Naive B cell (primary cell): Measurements from ENCODE around the gene KCNH6. TPM values are rescaled to one million over a fixed set of nuclear protein-coding genes. Genes with fewer than 3 reads are reported as not detected.

Experiments used
- ATAC-seq, 2 donors: fragments of 150-1000 bp; cut with Tn5 transposase; 2 replicates each; pipeline ENCODE4 v1.10.0; 2021; ENCODE audit warnings: low read depth in 2 of 2, mild to moderate bottlenecking in 2 of 2, moderate library complexity in 2 of 2
- DNase-seq: peaks from one replicate; pipeline ENCODE4 v3.0.0; 2022
- H3K27ac Mint-ChIP-seq, 6 donors: one replicate each; pipeline ENCODE4 v1.8.0; 2020 to 2022; ENCODE audit warnings: mild to moderate bottlenecking in 6 of 6, mixed read lengths in 6 of 6, moderate library complexity in 5 of 6, inconsistent platforms in 2 of 6
- H3K27me3 Mint-ChIP-seq, 3 donors: one replicate each; pipeline ENCODE4 v1.8.0; 2021 to 2022; ENCODE audit warnings: mixed read lengths in 3 of 3, mild to moderate bottlenecking in 1 of 3
- H3K36me3 Mint-ChIP-seq, 2 donors: one replicate each; pipeline ENCODE4 v1.8.0; 2020 to 2022; ENCODE audit warnings: mixed read lengths in 2 of 2, inconsistent platforms in 1 of 2, mild to moderate bottlenecking in 1 of 2
- H3K4me1 Mint-ChIP-seq, 3 donors: one replicate each; pipeline ENCODE4 v1.8.0; 2020 to 2022; ENCODE audit warnings: mixed read lengths in 3 of 3, inconsistent platforms in 1 of 3, mild to moderate bottlenecking in 1 of 3, moderate library complexity in 1 of 3
- H3K4me3 Mint-ChIP-seq, 8 donors: one replicate each; pipeline ENCODE4 v1.8.0; 2020 to 2022; ENCODE audit warnings: mild to moderate bottlenecking in 8 of 8, mixed read lengths in 8 of 8, moderate library complexity in 8 of 8, inconsistent platforms in 2 of 8
- H3K9me3 Mint-ChIP-seq, 7 donors: one replicate each; pipeline ENCODE4 v1.8.0; 2020 to 2022; ENCODE audit warnings: mixed read lengths in 7 of 7, mild to moderate bottlenecking in 5 of 7, inconsistent platforms in 2 of 7, moderate library complexity in 1 of 7
- polyA plus RNA-seq, 6 donors: library from polyadenylated mRNA; unstranded; fragments of 300-500 nt; fragmentation: Illumina TruSeq; gene quantifications; one replicate each; pipeline ENCODE4 v1.2.3, GENCODE V29; 2021; ENCODE audit warnings: low read depth in 6 of 6

The KCNH6 gene
- polyA plus RNA-seq, 6 donors from 2014 or later: not detected

DNA sequence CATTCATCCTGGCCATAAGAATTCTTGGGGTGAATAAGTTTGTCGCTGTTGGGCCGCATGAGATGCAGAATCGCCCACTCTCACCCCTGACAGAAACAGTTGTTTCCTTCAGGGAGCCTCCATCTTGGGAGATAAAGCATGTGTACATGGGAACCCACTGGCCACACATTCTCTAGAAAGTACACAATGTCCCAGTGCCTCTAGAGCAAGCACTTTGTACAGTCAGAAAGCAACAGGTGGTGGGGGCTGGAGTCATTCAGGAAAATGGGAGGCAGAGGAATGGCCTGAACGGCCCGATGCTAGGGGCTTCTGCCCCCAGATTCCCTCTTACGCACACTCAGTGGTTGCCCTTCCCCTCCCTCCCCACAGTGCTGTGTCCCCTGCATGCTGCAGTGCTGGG is 30.2 kb upstream of the KCNH6 start:
- Mint-ChIP-seq H3K27me3 (peaks cover 0 to 14% (median 6%) of the 10 kb centered on the region in 3 donors), H3K36me3 (no peaks in the 10 kb centered on the region), H3K4me3 (peak overlapping the region in 1 of 8 donors; percentile 82), H3K27ac (no peak overlapping the region), H3K9me3 (no peaks in the 10 kb centered on the region), H3K4me1 (no peaks in the 10 kb centered on the region)
- DNase-seq (no peak), ATAC-seq (no peak)

DNA sequence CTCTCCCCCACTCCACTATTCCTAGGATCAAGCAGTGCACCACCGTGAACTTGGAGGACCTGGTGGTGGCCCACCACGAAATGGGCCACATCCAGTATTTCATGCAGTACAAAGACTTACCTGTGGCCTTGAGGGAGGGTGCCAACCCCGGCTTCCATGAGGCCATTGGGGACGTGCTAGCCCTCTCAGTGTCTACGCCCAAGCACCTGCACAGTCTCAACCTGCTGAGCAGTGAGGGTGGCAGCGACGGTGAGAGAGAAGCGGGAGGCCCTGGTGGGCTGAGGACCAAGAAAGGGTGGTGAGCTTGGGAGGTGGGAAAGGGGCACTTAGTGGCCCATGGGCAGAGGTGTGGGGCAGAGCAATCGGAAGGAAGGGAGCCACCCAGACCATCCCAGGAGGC is 29.7 kb upstream of the KCNH6 start:
- ATAC-seq (no peak), DNase-seq (no peak)
- Mint-ChIP-seq H3K27me3 (peaks cover 0 to 12% (median 6%) of the 10 kb centered on the region in 3 donors), H3K9me3 (no peaks in the 10 kb centered on the region), H3K27ac (no peak overlapping the region), H3K4me3 (no peak overlapping the region), H3K36me3 (no peaks in the 10 kb centered on the region), H3K4me1 (no peaks in the 10 kb centered on the region)

DNA sequence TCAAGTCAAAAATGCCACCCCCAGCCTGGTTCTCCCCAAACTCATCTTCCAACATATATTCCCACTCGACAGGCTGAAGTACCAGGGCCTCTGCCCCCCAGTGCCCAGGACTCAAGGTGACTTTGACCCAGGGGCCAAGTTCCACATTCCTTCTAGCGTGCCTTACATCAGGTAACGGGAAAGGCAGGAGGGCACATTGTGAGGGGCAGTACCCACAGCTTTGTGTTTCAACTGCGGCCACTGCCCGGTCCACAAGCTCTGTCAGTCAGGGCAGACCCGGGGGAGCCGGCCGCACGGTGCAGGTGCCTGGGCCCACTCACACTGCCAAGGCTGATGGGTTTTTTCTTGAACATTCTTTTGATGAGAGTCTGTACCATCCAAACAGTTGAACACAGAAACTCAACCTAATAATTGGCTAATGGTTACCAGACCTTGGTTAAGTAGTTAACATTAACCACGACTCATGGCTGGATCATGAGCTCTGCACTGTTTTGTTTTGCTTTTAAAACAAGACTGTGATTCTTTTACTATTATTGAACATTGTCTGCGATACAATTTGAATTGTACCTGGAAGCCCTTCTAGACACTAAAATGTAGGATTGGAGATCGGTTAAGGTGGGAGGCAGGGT is 28.7 kb upstream of the KCNH6 start:
- no peaks in the 10 kb centered on the region for H3K9me3 Mint-ChIP-seq
- ATAC-seq: no peak
- H3K36me3 Mint-ChIP-seq: no peaks in the 10 kb centered on the region
- H3K27ac Mint-ChIP-seq: no peak overlapping the region
- H3K4me3 Mint-ChIP-seq: no peak overlapping the region
- DNase-seq: no peak
- H3K4me1 Mint-ChIP-seq: no peaks in the 10 kb centered on the region
- peaks cover 0 to 6% (median 2%) of the 10 kb centered on the region in 3 donors for H3K27me3 Mint-ChIP-seq

DNA sequence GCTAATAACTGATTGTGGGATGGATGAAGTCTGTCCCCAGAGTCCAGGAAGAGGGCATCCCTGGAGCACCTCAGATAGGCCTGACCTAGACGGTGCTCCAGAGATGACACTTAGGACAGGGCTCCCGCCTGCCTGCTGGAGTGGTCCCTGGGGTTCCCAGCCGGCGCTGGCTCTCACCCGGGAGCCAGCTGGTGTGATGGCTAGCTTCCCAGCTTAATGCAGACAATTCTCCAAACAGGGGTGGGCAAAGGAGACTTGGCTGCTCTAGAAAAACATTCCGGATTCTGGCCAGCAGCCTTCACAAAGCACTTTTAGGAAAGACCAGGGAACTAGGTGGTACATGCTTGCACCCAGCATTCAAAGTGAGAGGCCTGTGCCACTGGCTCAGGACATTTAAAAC is 27.7 kb upstream of the KCNH6 start:
- Mint-ChIP-seq H3K4me3 (no peak overlapping the region), H3K9me3 (no peaks in the 10 kb centered on the region), H3K27ac (no peak overlapping the region), H3K4me1 (no peaks in the 10 kb centered on the region), H3K27me3 (peaks cover 2% of the 10 kb centered on the region in 3 donors), H3K36me3 (no peaks in the 10 kb centered on the region)
- ATAC-seq: no peak
- no peak for DNase-seq

DNA sequence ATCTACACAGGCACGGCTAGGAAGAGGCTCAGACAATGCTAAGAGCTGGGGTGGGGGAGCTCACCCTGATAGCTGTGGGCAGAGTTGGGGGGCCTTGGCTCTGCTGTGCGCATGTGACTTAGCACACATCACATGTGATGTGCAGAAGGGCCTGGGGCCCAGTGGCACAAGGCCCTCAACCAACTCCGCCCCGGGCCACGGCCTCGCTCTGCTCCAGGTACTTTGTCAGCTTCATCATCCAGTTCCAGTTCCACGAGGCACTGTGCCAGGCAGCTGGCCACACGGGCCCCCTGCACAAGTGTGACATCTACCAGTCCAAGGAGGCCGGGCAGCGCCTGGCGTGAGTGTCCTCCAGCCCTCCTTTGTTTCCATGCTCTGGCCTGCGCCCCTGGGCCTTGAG is 27.0 kb upstream of the KCNH6 start:
- Mint-ChIP-seq H3K4me3 (no peak overlapping the region), H3K36me3 (no peaks in the 10 kb centered on the region), H3K27ac (no peak overlapping the region), H3K27me3 (peaks cover 5 to 9% (median 9%) of the 10 kb centered on the region in 3 donors), H3K9me3 (no peaks in the 10 kb centered on the region), H3K4me1 (peaks cover 0 to 4% (median 0%) of the 10 kb centered on the region in 3 donors)
- DNase-seq (no peak), ATAC-seq (no peak)

DNA sequence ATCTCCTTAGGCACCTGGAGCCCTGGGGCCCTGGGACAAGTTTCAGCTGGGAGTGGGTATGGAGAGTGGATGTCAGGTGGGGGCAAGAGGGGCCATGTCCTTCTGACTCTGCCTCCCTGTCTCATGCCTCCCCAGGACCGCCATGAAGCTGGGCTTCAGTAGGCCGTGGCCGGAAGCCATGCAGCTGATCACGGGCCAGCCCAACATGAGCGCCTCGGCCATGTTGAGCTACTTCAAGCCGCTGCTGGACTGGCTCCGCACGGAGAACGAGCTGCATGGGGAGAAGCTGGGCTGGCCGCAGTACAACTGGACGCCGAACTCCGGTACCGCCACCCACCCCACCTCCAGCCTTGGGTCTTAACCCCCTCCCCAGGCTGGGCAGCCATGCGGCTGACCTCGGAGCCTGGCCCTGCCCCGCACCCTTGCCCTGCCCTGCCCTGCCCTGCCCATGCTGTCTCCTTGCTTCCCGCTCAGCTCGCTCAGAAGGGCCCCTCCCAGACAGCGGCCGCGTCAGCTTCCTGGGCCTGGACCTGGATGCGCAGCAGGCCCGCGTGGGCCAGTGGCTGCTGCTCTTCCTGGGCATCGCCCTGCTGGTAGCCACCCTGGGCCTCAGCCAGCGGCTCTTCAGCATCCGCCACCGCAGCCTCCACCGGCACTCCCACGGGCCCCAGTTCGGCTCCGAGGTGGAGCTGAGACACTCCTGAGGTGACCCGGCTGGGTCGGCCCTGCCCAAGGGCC is 26.3 kb upstream of the KCNH6 start:
- H3K4me3 Mint-ChIP-seq: no peak overlapping the region
- H3K4me1 Mint-ChIP-seq: peaks cover 0 to 8% (median 0%) of the 10 kb centered on the region in 3 donors
- no peak overlapping the region for H3K27ac Mint-ChIP-seq

DNA sequence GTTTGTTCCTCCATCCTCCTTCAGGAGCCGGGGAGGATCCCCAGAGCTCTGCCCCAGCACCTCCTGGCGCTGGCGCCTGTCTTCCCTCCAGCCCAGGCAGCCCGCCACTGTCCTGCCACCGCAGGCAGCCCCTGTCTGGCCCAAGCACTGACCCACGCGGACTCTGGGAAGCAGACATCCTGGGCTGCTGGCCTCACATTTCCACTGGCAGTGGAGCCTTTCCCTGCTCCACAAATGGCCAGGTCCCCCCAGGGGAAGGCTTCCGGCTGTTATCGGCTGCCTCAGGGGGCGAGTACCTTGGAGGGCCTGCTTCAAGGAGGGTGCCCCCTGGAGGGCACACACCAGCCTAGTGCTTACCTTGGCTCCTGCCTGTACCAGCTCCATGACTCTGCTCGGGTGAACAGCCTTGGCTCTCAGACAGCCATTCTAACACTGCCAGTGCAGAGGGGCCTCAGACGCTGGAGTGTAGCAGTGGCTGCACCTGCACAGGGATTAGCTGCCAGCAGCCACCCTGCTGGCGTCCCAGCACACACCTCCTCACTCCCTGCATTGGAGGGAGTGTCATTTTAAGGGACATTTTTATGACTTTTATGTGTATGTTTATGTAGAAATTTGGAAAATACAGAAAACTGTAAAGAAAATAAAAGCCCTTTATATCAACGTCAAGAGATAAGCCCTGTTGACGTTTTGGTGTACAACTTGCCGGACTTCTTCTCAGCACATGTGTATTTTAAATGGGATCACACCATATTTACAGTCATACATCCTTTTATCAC is 25.3 kb upstream of the KCNH6 start:
- peaks cover 15 to 21% (median 16%) of the 10 kb centered on the region in 3 donors for H3K27me3 Mint-ChIP-seq
- no peaks in the 10 kb centered on the region for H3K36me3 Mint-ChIP-seq
- DNase-seq (no peak), ATAC-seq (no peak)
- no peak overlapping the region for H3K27ac Mint-ChIP-seq
- H3K9me3 Mint-ChIP-seq: no peaks in the 10 kb centered on the region
- H3K4me3 Mint-ChIP-seq: no peak overlapping the region
- H3K4me1 Mint-ChIP-seq: peaks cover 0 to 8% (median 0%) of the 10 kb centered on the region in 3 donors

More for the DNA sequence above, 26.3 kb upstream of the KCNH6 start:
- Mint-ChIP-seq H3K27me3 (peaks cover 10 to 16% (median 15%) of the 10 kb centered on the region in 3 donors), H3K36me3 (no peaks in the 10 kb centered on the region), H3K9me3 (no peaks in the 10 kb centered on the region)
- ATAC-seq: no peak
- no peak for DNase-seq

DNA sequence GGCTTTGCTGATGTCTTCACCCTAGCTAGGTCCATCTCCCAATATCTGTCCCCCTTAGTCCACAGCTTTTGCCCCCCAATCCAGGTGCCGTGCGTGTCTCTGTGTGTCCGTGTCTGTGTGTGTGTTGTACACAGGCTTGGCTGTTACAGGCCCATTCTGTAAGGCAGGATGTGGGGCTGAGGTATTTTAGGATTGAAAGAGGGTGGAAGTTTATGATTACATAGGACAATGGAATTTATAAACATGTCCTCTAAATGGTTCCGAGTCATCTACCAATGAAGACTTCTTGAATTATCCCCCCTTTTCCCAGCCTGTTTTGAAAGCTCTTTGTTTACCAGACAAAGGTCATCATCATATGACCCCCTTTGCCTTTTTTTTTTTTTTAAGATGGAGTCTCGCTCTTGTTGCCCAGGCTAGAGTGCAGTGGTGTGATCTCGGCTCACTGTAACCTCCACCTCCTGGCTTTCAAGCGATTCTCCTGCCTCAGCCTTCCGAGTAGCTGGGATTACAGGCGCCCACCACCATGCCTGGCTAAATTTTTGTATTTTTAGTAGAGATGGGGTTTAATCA is 24.4 kb upstream of the KCNH6 start:
- ATAC-seq: no peak
- H3K27ac Mint-ChIP-seq: peak overlapping the region in 1 of 6 donors; percentile 60

DNA sequence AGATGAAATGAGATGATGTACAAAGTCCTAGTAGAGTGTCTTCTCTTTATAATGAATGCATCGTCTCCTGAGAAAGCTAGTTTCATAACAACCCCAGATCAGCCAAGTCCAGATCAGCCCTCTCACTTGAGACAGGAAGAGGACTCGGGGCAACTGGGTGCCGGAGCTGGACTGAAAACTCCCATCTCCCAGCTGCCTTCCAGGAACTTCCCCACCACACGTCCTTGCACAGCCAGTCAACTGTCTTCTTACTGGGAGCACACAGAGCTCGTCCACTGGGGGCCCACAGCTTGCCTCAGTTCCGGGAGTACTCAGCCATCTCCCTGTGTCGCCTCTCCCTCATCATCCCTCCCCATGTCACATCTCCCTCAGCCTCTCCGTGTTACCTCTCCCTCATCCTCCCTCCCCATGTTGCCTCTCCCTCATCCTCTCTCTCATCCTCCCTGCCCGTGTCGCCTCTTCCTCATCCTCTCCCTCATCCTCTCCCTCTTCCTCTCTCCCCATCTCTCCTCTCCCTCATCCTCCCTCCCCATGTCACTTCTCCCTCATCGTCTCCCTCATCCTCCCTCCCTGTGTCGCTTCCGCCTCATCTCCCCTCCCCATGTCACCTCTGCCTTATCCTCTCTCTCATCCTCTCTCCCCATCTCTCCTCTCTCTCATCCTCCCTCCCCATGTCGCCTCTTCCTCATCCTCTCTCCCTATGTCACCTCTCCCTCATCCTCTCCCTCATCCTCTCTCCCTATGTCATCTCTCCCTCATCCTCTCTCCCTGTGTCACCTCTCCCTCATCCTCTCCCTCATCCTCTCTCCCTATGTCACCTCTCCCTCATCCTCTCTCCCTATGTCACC is 22.4 kb upstream of the KCNH6 start:
- no peak for ATAC-seq
- H3K4me1 Mint-ChIP-seq: peaks cover 0 to 8% (median 0%) of the 10 kb centered on the region in 3 donors
- no peak overlapping the region for H3K4me3 Mint-ChIP-seq
- no peak overlapping the region for H3K27ac Mint-ChIP-seq
- no peak for DNase-seq
- H3K9me3 Mint-ChIP-seq: peaks cover 2 to 7% (median 5%) of the 10 kb centered on the region in 7 donors
- peaks cover 34 to 48% (median 36%) of the 10 kb centered on the region in 3 donors for H3K27me3 Mint-ChIP-seq
- peaks cover 0 to 8% of the 10 kb centered on the region in 2 donors for H3K36me3 Mint-ChIP-seq

More for the DNA sequence above, 24.4 kb upstream of the KCNH6 start:
- no peaks in the 10 kb centered on the region for H3K36me3 Mint-ChIP-seq
- H3K9me3 Mint-ChIP-seq: peaks cover 0 to 2% (median 0%) of the 10 kb centered on the region in 7 donors
- no peak overlapping the region for H3K4me3 Mint-ChIP-seq
- DNase-seq: no peak
- peaks cover 0 to 8% (median 0%) of the 10 kb centered on the region in 3 donors for H3K4me1 Mint-ChIP-seq
- H3K27me3 Mint-ChIP-seq: peaks cover 19 to 27% (median 23%) of the 10 kb centered on the region in 3 donors

DNA sequence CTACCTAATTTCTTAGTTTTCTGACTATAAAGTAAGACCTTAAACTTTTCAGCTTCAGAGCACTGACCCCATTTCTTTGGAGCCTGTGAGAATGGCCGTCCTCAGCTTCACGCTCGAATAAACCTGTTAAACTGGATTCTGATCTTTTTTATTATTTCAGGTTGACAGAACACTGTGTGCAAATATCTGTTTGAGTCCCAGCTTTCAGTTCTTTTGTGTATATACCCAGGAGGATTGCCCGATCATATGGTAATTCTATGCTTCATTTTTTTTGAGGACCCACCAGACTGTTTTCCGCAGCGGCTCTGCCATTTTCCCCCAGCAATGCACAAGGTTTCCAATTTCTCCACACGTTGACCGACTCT is 19.8 kb upstream of the KCNH6 start:
- Mint-ChIP-seq H3K9me3 (peaks cover 5 to 9% (median 7%) of the 10 kb centered on the region in 7 donors), H3K4me1 (peaks cover 0 to 8% (median 0%) of the 10 kb centered on the region in 3 donors), H3K27ac (no peak overlapping the region), H3K36me3 (peaks cover 4 to 9% of the 10 kb centered on the region in 2 donors), H3K4me3 (no peak overlapping the region), H3K27me3 (peaks cover 36 to 69% (median 59%) of the 10 kb centered on the region in 3 donors)
- ATAC-seq (no peak), DNase-seq (no peak)

DNA sequence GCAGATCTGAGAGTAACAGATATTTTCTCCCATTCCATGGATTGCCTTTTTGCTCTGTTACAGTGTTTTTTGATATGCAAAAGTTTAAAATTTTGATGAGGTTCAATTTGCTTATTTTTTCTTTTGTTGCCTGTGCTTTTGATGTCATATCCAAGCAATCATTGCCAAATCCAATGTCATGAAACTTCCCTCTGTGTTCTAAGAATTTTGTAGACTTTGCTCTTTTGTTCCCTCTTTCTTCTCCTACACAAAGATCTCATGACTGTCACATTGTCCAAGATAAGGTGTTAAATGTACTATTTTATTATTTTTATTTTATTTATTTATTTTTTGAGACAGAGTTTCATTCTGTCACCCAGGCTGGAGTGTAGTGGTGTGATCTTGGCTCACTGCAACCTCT is 18.9 kb upstream of the KCNH6 start:
- peaks cover 5 to 9% (median 7%) of the 10 kb centered on the region in 7 donors for H3K9me3 Mint-ChIP-seq
- ATAC-seq (no peak), DNase-seq (no peak)
- H3K4me3 Mint-ChIP-seq: no peak overlapping the region
- H3K36me3 Mint-ChIP-seq: peaks cover 4 to 9% of the 10 kb centered on the region in 2 donors
- H3K4me1 Mint-ChIP-seq: peaks cover 0 to 8% (median 0%) of the 10 kb centered on the region in 3 donors
- H3K27me3 Mint-ChIP-seq: peaks cover 38 to 74% (median 63%) of the 10 kb centered on the region in 3 donors
- no peak overlapping the region for H3K27ac Mint-ChIP-seq

DNA sequence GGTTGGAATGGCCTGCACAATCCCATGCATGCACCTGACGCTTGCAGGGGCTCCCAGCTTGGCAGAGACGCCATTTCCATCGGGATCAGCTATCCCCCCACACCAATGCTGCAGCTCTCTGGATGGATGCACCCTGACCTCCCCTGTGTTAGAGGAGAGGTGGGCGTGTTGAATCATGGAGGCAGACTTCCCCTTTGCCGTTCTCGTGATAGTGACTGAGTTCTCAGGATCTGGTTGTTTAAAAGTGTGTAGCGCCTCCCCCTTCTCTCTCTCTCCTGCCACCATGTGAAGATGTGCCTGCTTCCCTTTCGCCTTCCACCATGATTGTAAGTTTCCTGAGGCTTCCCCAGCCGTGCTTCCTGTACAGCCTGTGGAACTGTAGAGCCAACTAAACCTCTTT is 17.8 kb upstream of the KCNH6 start:
- DNase-seq (no peak), ATAC-seq (no peak)
- Mint-ChIP-seq H3K4me3 (no peak overlapping the region), H3K9me3 (peaks cover 5 to 9% (median 7%) of the 10 kb centered on the region in 7 donors), H3K36me3 (peaks cover 4 to 9% of the 10 kb centered on the region in 2 donors), H3K4me1 (peaks cover 0 to 8% (median 0%) of the 10 kb centered on the region in 3 donors), H3K27me3 (peaks cover 37 to 79% (median 73%) of the 10 kb centered on the region in 3 donors), H3K27ac (no peak overlapping the region)
